SH-SY5Y (cell line): ENCODE results near the gene TWIST1.

Source experiments
- GATA2 ChIP-seq: IDR thresholded peaks from 2 replicates; pipeline ENCODE4 v1.6.1; 2011; ENCODE audit warnings: mild to moderate bottlenecking, low read depth, low read length
- GATA3 ChIP-seq: IDR thresholded peaks from 2 replicates; pipeline ENCODE4 v1.6.1; 2011; ENCODE audit warnings: low read depth, mild to moderate bottlenecking, low read length, moderate library complexity

GRCh38 chr7:19080093-19080492 is 37.3 kb downstream of the TWIST1 start:
- TF ChIP-seq GATA2: no peak
- no peak for TF ChIP-seq GATA3
